HG03342 (cell line): Measurements from ENCODE around the gene ASIC2.

ENCODE experiments used
- ATAC-seq: cut with Tn5 transposase; IDR thresholded peaks from one replicate; pipeline ENCODE4 v1.9.1; 2021; ENCODE audit warnings: mild to moderate bottlenecking, moderate library complexity; ENCODE audit not compliant: unreplicated experiment

ASIC2 gene

DNA sequence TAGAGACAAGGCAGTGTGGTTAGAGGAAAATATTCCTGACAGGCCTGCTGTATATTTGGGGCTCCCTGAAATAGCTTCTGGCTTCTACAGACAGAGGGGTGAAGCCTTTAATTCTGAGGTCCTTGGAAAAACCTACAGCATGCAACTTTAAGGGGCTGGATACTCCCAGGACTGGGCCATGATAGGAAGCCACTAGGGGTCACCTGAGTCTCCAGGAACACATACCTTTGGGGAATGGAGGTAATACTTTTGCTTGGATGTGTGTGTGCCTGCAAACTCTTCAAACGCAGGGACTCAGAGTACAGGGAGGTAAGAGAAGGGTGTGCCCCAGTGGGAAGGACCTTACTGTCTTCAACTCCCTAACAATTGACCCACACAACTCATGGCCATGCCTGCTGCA is 4.1 kb downstream of the ASIC2 start:
- ATAC-seq: no peak

GRCh38 chr17:33287096-33287725 is 5.9 kb downstream of the ASIC2 start:
- ATAC-seq: no peak

DNA sequence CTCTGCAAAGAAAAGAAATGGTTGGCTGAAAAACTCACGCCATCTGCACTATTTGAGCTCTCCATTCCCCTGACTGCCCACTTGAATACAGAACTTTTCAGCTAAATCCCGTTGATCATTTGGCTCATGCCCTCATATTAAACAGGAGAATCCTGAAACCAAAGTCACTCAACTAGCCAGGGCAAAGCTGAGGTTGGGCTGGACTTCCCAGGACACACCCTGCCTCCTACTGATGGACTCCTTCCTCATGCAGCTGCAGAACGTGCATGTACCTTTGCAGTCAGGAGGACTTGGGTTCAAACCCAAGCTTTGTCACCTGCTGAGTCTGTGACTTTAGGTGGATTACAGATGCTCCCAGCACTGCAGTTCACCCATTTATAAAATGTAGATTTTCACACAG is 7.7 kb downstream of the ASIC2 start:
- no peak for ATAC-seq

- no peak for ATAC-seq
Measured at GRCh38 chr17:33284022-33284421, 9.1 kb downstream of the ASIC2 start.

DNA sequence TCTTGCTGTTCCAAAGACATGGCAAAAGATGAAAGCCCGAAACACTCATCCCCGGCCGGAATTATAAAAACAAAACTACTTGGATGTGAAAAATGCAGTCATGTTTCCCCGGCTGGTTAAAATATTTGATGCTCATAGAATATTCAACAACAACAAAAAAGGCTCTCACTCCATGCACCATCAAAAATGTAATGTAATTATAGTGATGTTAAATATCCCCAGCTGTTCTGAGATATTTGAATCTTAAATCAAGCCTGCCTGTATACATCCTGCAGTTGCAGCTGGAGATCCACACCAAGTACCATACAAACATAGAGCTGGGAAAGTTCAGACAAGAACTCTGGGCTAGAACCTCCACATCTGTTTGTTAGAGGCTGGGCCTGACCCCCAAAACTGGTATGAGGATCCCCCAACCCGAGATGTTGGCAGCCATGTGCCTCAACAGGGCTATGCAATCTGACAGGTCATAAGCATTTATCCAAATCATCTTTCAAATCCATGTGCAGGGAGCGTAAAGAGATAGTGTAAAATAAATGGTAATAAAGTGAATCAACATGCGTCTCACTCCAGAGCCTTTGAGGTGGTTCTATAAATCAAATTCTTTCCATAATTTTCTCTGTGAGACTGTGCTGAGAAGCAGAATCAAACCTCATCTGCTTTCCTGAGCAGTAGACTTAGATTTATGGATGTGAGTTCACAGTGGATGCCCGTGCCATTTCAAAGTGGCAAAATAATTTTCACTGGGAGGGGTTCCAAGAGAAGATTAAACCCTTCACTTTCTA is 12.7 kb downstream of the ASIC2 start:
- ATAC-seq: no peak

GRCh38 chr17:33277436-33278100 is 15.5 kb downstream of the ASIC2 start:
- ATAC-seq: no peak

GRCh38 chr17:33273743-33274410 is 19.2 kb downstream of the ASIC2 start:
- ATAC-seq: no peak

DNA sequence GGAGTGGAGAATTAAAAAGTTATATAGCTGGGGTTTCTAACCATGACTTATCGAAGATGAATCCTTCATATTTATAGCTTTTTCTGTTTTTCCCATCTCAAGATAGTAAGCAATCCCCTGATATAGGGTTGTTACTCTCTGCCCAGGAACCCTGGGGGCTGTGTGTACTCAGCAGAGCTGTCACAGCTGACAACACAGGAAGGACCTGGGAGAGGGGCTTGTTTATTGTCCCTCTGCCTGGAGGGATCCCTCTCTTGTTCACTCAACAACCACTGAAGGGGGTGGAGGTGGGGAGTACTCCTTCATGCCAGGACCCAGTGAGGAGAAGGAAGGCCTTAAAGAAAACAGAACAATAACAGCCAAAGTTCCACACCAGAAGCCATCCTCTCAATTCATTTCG is 19.8 kb downstream of the ASIC2 start:
- ATAC-seq: no peak

- ATAC-seq: no peak
Measured at GRCh38 chr17:33272438-33272837, 20.7 kb downstream of the ASIC2 start.

DNA sequence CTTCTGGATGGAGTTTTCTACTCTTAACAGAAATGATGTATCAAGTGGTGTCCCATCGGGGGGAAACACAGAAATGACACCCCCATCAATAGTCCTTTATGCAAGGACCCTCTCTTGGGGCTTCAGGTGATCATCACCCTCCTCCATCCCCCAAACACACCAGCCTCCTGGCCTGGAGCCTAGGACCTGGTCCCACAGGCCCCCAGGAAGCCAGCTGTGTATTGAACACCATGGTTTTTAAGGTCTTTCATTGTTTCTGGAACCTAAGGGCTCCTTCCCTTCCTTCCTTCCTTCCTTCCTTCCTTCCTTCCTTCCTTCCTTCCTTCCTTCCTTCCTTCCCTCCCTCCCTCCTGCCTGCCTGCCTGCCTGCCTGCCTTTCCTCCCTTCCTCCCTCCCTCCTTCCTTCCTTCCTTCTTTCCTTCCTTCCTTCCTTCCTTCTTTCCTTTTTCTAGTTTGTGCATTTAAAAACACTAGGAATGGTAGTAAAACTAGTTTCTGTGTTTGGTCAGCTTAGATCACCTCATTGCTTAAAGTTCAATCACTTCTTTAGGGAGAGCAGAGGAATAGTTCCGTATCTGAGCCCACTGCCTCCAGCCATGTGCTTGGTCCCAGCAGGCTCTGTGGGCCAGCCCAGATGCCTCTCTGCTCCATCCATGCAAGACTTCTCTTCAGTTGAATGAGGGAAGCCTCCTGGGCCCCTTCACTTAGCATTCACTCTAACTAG is 23.6 kb downstream of the ASIC2 start:
- no peak for ATAC-seq

DNA sequence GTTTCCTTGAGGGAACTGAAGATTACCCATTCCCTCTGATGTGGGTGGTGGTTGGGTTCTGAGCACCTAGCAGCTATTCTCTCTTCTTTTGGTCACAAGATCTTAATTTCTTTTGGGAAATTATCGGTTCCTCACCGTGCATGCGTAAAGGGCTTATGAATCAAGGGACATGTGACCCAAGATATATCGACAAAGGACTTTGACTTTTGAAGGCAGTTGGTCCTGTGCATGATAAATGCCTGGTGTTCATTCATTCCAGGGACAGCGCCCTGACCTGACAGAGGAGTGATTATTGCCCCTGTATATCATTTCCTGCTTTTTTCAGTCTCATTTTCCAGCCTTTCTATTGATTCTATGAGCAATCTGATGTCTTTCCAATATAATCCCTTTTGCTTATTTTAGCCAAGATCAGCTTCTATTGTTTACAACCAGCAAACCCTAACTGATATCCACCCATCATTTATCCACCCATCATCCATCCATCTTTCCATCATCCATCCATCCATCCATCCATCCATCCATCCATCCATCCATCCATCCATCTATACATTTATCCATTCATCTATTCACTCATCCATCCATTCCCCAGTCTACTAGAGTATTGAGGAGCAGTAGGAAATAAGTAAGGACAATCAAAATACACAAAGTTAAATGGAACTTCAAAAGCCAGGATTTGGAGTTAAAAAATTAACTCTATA is 25.1 kb downstream of the ASIC2 start:
- no peak for ATAC-seq

DNA sequence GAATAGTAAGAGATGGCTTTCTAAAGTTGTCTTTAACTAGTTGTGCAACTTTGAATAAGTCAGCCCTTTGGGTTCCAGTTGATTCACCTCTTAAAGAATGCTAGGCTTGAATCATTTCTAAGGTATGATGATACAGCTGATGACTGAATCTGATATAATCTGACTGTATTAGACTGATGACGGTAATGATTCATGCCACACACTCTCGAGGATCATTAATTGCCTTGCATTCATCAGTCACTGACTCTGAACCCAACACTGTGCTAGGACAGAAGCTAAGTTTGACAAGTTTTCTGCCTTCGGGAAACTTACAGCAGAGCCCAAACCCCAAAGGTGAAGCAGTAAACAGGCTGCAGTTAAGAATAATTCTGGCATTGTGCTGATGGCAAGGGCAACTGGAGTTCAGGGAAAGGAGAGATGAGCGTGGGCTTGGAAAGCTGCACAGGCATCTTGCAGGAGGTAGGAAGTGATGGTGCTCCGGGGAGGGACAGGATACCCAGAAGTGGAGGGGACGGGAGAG is 25.8 kb downstream of the ASIC2 start:
- no peak for ATAC-seq

GRCh38 chr17:33266611-33267010 is 26.5 kb downstream of the ASIC2 start:
- ATAC-seq: no peak

- no peak for ATAC-seq
Measured at GRCh38 chr17:33266116-33266515, 27.0 kb downstream of the ASIC2 start.

DNA sequence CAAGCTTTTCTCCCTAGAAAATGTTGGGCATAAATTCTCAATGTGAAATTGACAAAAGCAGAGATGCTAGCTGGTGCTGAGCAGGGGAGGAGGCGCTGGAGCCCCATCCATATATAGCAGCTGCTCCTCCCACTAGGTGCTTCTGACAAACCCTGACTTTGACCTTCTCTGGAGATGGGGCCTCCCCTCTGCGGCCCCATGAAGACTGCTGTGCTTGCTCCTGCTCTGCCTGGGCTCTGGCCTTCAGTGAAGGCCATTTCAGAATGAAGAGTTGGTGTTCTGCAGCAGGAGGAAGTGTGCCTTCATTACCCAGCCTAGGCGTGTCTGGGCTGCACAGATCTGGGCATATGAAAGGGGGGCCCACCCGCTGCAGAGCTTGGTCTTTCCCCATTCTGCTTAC is 29.7 kb downstream of the ASIC2 start:
- ATAC-seq: no peak

DNA sequence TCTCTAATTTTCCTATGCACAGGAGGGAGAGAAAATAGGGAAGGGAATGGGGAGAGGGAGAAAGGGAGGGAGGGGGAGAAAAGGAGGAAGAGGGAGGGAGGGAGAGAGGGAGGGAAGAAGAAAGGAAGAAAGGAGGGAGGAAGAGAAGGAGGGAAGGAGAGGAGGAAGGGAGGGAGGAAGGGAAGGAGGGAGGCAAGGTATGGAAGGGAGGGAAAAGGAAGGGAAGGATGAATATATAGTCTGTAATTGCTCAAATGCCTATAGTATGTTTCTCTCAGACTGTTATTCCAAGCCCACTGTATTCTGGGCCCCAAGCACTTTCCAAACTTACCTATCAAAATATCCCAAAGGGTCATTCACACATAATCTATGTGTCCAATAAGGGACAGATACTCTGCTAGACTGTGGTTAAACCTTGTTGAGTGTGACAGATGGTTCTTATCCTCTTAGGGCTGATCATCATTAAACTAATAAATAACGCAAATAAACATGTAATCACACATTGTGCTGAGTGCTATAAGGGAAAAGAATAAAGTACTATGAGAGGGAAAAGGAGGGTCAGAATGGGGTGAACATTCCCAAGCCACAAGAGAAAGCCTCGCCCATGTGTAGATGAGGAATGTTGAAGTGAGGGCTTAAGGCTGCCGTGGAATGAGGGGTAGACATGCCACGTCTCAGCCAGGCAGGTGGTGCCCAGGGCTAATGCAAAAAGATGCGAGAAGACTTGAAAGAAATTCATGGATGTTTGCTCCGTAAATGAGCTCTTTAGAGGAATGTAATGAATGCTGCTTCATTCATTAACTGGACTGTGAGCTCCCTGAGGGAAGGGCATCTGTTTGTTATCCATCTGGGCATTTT is 30.6 kb downstream of the ASIC2 start:
- no peak for ATAC-seq

- no peak for ATAC-seq
Measured at GRCh38 chr17:33261820-33262219, 31.3 kb downstream of the ASIC2 start.

- no peak for ATAC-seq
Measured at GRCh38 chr17:33260638-33261037, 32.5 kb downstream of the ASIC2 start.

- ATAC-seq: no peak
Measured at GRCh38 chr17:33258296-33258695, 34.8 kb downstream of the ASIC2 start.
